ENCODE results near the gene CUX1.

- no peak for TF ChIP-seq GABPA (IDR thresholded peaks at IDR 0.05; ENCODE audit: low read depth)
- no peak for TF ChIP-seq USF2 (IDR thresholded peaks at IDR 0.05; ENCODE audit: borderline replicate concordance, low read depth, low read length)
- no peak for TF ChIP-seq TAF1 (IDR thresholded peaks at IDR 0.05; ENCODE audit: borderline replicate concordance, low read depth, low read length)
- no peak for TF ChIP-seq CTCF (IDR thresholded peaks at IDR 0.05 in 2 of 3, conservative IDR thresholded peaks at IDR 0.05 in 1 of 3; ENCODE audit: control insufficient read depth in 2 of 3, extremely low read depth in 1 of 3, insufficient read depth in 1 of 3, low read depth in 3 of 3, low read length in 3 of 3)
- TF ChIP-seq EGR1 (IDR thresholded peaks at IDR 0.05; ENCODE audit: borderline replicate concordance in 1 of 2, low read depth in 2 of 2, low read length in 2 of 2), result no peak
- TF ChIP-seq POLR2A (IDR thresholded peaks at IDR 0.05; ENCODE audit: low read depth, low read length), result no peak
- no peak for TF ChIP-seq ZZZ3 (IDR thresholded peaks at IDR 0.05; ENCODE audit: control insufficient read depth, insufficient read length, low read depth)
- TF ChIP-seq POLR2AphosphoS5 (IDR thresholded peaks at IDR 0.05; ENCODE audit: low read length), result no peak
- TF ChIP-seq TCF12 (IDR thresholded peaks at IDR 0.05; ENCODE audit: low read depth, low read length), result no peak
- TF ChIP-seq ZBTB4 (CRISPR knock-in tag; IDR thresholded peaks at IDR 0.05), result no peak
These were observed 106.7 kb downstream of the CUX1 start for GRCh38 chr7:101924171-101924570.
